Measurements from ENCODE around the gene GPRIN2.
"Not testable (repeated sequence)": the region's sequence is repeated elsewhere in the genome, so short reads cannot be mapped to it uniquely, and the experiment has no call there.

The GPRIN2 gene

GRCh38 chr10:46537309-46537708 is 19.1 kb downstream of the GPRIN2 start:
- DNase-seq (ENCODE audit: low read depth in 2 of 2), result no peak

GRCh38 chr10:46536781-46537180 is 19.7 kb downstream of the GPRIN2 start:
- no peak for DNase-seq (ENCODE audit: low read depth in 2 of 2)

- DNase-seq (ENCODE audit: low read depth in 2 of 2), result no peak
Measured at GRCh38 chr10:46536171-46536570, 20.3 kb downstream of the GPRIN2 start.

GRCh38 chr10:46534828-46535524 is 21.5 kb downstream of the GPRIN2 start:
- DNase-seq (ENCODE audit: low read depth in 2 of 2), result no peak

- DNase-seq (ENCODE audit: low read depth in 2 of 2), result not testable (repeated sequence)
Measured at GRCh38 chr10:46532256-46532655, 24.2 kb downstream of the GPRIN2 start.

GRCh38 chr10:46530249-46531186 is 25.9 kb downstream of the GPRIN2 start:
- no peak for DNase-seq (ENCODE audit: low read depth in 2 of 2)

GRCh38 chr10:46529742-46530141 is 26.7 kb downstream of the GPRIN2 start:
- not testable (repeated sequence) for DNase-seq (ENCODE audit: low read depth in 2 of 2)

GRCh38 chr10:46528675-46529615 is 27.5 kb downstream of the GPRIN2 start:
- DNase-seq (ENCODE audit: low read depth in 2 of 2), result no peak

GRCh38 chr10:46528171-46528671 is 28.2 kb downstream of the GPRIN2 start:
- DNase-seq (ENCODE audit: low read depth in 2 of 2), result no peak

- DNase-seq (ENCODE audit: low read depth in 2 of 2), result no peak
Measured at GRCh38 chr10:46527241-46527811, 29.1 kb downstream of the GPRIN2 start.

- no peak for DNase-seq (ENCODE audit: low read depth in 2 of 2)
Measured at GRCh38 chr10:46526682-46527038, 29.8 kb downstream of the GPRIN2 start.

- DNase-seq (ENCODE audit: low read depth in 2 of 2), result no peak
Measured at GRCh38 chr10:46525824-46526681, 30.4 kb downstream of the GPRIN2 start.

GRCh38 chr10:46525177-46525823 is 31.2 kb downstream of the GPRIN2 start:
- no peak for DNase-seq (ENCODE audit: low read depth in 2 of 2)

GRCh38 chr10:46524472-46525176 is 31.8 kb downstream of the GPRIN2 start:
- no peak for DNase-seq (ENCODE audit: low read depth in 2 of 2)

GRCh38 chr10:46523962-46524471 is 32.4 kb downstream of the GPRIN2 start:
- no peak for DNase-seq (ENCODE audit: low read depth in 2 of 2)

- no peak for DNase-seq (ENCODE audit: low read depth in 2 of 2)
Measured at GRCh38 chr10:46523119-46523961, 33.1 kb downstream of the GPRIN2 start.

GRCh38 chr10:46522295-46523118 is 34.0 kb downstream of the GPRIN2 start:
- no peak for DNase-seq (ENCODE audit: low read depth in 2 of 2)
